T follicular helper cell (primary cell): Measurements from ENCODE around the gene ASCC2.
"Not testable (repeated sequence)": the region's sequence is repeated elsewhere in the genome, so short reads cannot be mapped to it uniquely, and the experiment has no call there.

Source experiments
- DNase-seq: peaks from one replicate; pipeline ENCODE4 v3.0.0-alpha.2; 2020; ENCODE audit warnings: low read depth

Gene ASCC2

GRCh38 chr22:29754658-29755395 is 83.2 kb downstream of the ASCC2 start:
- not testable (repeated sequence) for DNase-seq

GRCh38 chr22:29753808-29754657 is 84.0 kb downstream of the ASCC2 start:
- DNase-seq = no peak

- DNase-seq = no peak
These were observed 86.4 kb downstream of the ASCC2 start for GRCh38 chr22:29751669-29752068.

- DNase-seq = no peak
These were observed 87.2 kb downstream of the ASCC2 start for GRCh38 chr22:29750559-29751538.

GRCh38 chr22:29750029-29750428 is 88.0 kb downstream of the ASCC2 start:
- no peak for DNase-seq

GRCh38 chr22:29748248-29748893 is 89.7 kb downstream of the ASCC2 start:
- DNase-seq = no peak

- no peak for DNase-seq
These were observed 90.2 kb downstream of the ASCC2 start for GRCh38 chr22:29747832-29748231.

- no peak for DNase-seq
These were observed 93.2 kb downstream of the ASCC2 start for GRCh38 chr22:29744902-29745301.

GRCh38 chr22:29742326-29742725 is 95.7 kb downstream of the ASCC2 start:
- DNase-seq = no peak

GRCh38 chr22:29741926-29742325 is 96.1 kb downstream of the ASCC2 start:
- no peak for DNase-seq

GRCh38 chr22:29740216-29740615 is 97.9 kb downstream of the ASCC2 start:
- DNase-seq = no peak

GRCh38 chr22:29739346-29739875 is 98.7 kb downstream of the ASCC2 start:
- DNase-seq = no peak
